ENCODE data around the gene QSOX2.
"Not testable (repeated sequence)": the region's sequence is repeated elsewhere in the genome, so short reads cannot be mapped to it uniquely, and the experiment has no call there.

QSOX2 gene

GRCh38 chr9:136277746-136278145 lies 32.1 kb upstream of the QSOX2 start:
- no peaks in the 10 kb centered on the region for H3K9me3 Mint-ChIP-seq
- no peak overlapping the region for H3K4me3 Mint-ChIP-seq
- no peak overlapping the region for H3K27ac Mint-ChIP-seq
- H3K36me3 Mint-ChIP-seq (ENCODE audit: insufficient read depth): no peaks in the 10 kb centered on the region
- no peak for ATAC-seq (replicated peaks)
- H3K4me1 Mint-ChIP-seq (ENCODE audit: low read depth in 2 of 2): peaks cover 0 to 4% of the 10 kb centered on the region in 2 donors
- DNase-seq: no peak
- H3K27me3 Mint-ChIP-seq: peaks cover 10 to 41% of the 10 kb centered on the region in 2 donors

GRCh38 chr9:136276716-136277115 lies 31.1 kb upstream of the QSOX2 start:
- no peak overlapping the region for H3K4me3 Mint-ChIP-seq
- no peaks in the 10 kb centered on the region for H3K4me1 Mint-ChIP-seq (ENCODE audit: low read depth in 2 of 2)
- ATAC-seq (replicated peaks): no peak
- H3K27ac Mint-ChIP-seq: no peak overlapping the region
- no peaks in the 10 kb centered on the region for H3K9me3 Mint-ChIP-seq
- no peak for DNase-seq
- H3K36me3 Mint-ChIP-seq (ENCODE audit: insufficient read depth): no peaks in the 10 kb centered on the region
- peaks cover 10 to 33% of the 10 kb centered on the region in 2 donors for H3K27me3 Mint-ChIP-seq

GRCh38 chr9:136275655-136276429 lies 30.2 kb upstream of the QSOX2 start:
- no peak overlapping the region for H3K27ac Mint-ChIP-seq
- no peaks in the 10 kb centered on the region for H3K9me3 Mint-ChIP-seq
- H3K4me3 Mint-ChIP-seq: no peak overlapping the region
- ATAC-seq (replicated peaks) (no peak), DNase-seq (no peak)
- no peaks in the 10 kb centered on the region for H3K36me3 Mint-ChIP-seq (ENCODE audit: insufficient read depth)
- H3K27me3 Mint-ChIP-seq: peaks cover 10 to 28% of the 10 kb centered on the region in 2 donors
- no peaks in the 10 kb centered on the region for H3K4me1 Mint-ChIP-seq (ENCODE audit: low read depth in 2 of 2)

GRCh38 chr9:136274786-136275654 lies 29.4 kb upstream of the QSOX2 start:
- H3K4me1 Mint-ChIP-seq (ENCODE audit: low read depth in 2 of 2): no peaks in the 10 kb centered on the region
- no peak overlapping the region for H3K27ac Mint-ChIP-seq
- H3K27me3 Mint-ChIP-seq: peaks cover 10 to 22% of the 10 kb centered on the region in 2 donors
- no peaks in the 10 kb centered on the region for H3K36me3 Mint-ChIP-seq (ENCODE audit: insufficient read depth)
- DNase-seq: no peak
- no peak overlapping the region for H3K4me3 Mint-ChIP-seq
- no peak for ATAC-seq (replicated peaks)
- H3K9me3 Mint-ChIP-seq: no peaks in the 10 kb centered on the region

GRCh38 chr9:136273921-136274785 lies 28.5 kb upstream of the QSOX2 start:
- no peak for DNase-seq
- H3K4me1 Mint-ChIP-seq (ENCODE audit: low read depth in 2 of 2): no peaks in the 10 kb centered on the region

GRCh38 chr9:136273244-136273865 lies 27.7 kb upstream of the QSOX2 start:
- DNase-seq (no peak), ATAC-seq (replicated peaks) (no peak)
- Mint-ChIP-seq H3K36me3 (ENCODE audit: insufficient read depth) (no peaks in the 10 kb centered on the region), H3K4me1 (ENCODE audit: low read depth in 2 of 2) (no peaks in the 10 kb centered on the region), H3K27me3 (peaks cover 10 to 22% of the 10 kb centered on the region in 2 donors), H3K27ac (no peak overlapping the region), H3K4me3 (no peak overlapping the region), H3K9me3 (no peaks in the 10 kb centered on the region)

More at GRCh38 chr9:136273921-136274785, 28.5 kb upstream of the QSOX2 start:
- no peaks in the 10 kb centered on the region for H3K36me3 Mint-ChIP-seq (ENCODE audit: insufficient read depth)
- H3K4me3 Mint-ChIP-seq: no peak overlapping the region
- H3K27me3 Mint-ChIP-seq: peaks cover 10 to 22% of the 10 kb centered on the region in 2 donors
- H3K9me3 Mint-ChIP-seq: no peaks in the 10 kb centered on the region
- ATAC-seq (replicated peaks): no peak
- no peak overlapping the region for H3K27ac Mint-ChIP-seq

- peaks cover 5 to 6% of the 10 kb centered on the region in 2 donors for H3K27me3 Mint-ChIP-seq
- no peak overlapping the region for H3K27ac Mint-ChIP-seq
- no peaks in the 10 kb centered on the region for H3K9me3 Mint-ChIP-seq
- no peak for ATAC-seq (replicated peaks)
- peaks cover 9% of the 10 kb centered on the region for H3K36me3 Mint-ChIP-seq (ENCODE audit: insufficient read depth)
- H3K4me1 Mint-ChIP-seq (ENCODE audit: low read depth in 2 of 2): peaks cover 0 to 3% of the 10 kb centered on the region in 2 donors
- DNase-seq: no peak
- no peak overlapping the region for H3K4me3 Mint-ChIP-seq
Measured at GRCh38 chr9:136270173-136270705, 24.6 kb upstream of the QSOX2 start.

- Mint-ChIP-seq H3K4me3 (peak overlapping the region in 1 of 2 donors; percentile 79), H3K27me3 (no peaks in the 10 kb centered on the region), H3K27ac (no peak overlapping the region), H3K36me3 (ENCODE audit: insufficient read depth) (peaks cover 9% of the 10 kb centered on the region), H3K4me1 (ENCODE audit: low read depth in 2 of 2) (peaks cover 0 to 3% of the 10 kb centered on the region in 2 donors), H3K9me3 (no peaks in the 10 kb centered on the region)
- DNase-seq: no peak
- no peak for ATAC-seq (replicated peaks)
Measured at GRCh38 chr9:136268735-136269134, 23.1 kb upstream of the QSOX2 start.

- Mint-ChIP-seq H3K36me3 (ENCODE audit: insufficient read depth) (peaks cover 9% of the 10 kb centered on the region), H3K4me3 (peak overlapping the region; percentile 79), H3K27ac (no peak overlapping the region), H3K27me3 (no peaks in the 10 kb centered on the region), H3K9me3 (no peaks in the 10 kb centered on the region), H3K4me1 (ENCODE audit: low read depth in 2 of 2) (peaks cover 0 to 3% of the 10 kb centered on the region in 2 donors)
- no peak for ATAC-seq (replicated peaks)
- DNase-seq: no peak
Measured at GRCh38 chr9:136268318-136268717, 22.7 kb upstream of the QSOX2 start.

- ATAC-seq (replicated peaks) (peak; percentile 92), DNase-seq (peak; percentile 68 to 71 (median 69))
- peak overlapping the region; percentile 79 for H3K4me3 Mint-ChIP-seq
- peaks cover 0 to 3% of the 10 kb centered on the region in 2 donors for H3K4me1 Mint-ChIP-seq (ENCODE audit: low read depth in 2 of 2)
- H3K27ac Mint-ChIP-seq: peak overlapping the region; percentile 41 to 84
- H3K36me3 Mint-ChIP-seq (ENCODE audit: insufficient read depth): peaks cover 9% of the 10 kb centered on the region
- H3K27me3 Mint-ChIP-seq: no peaks in the 10 kb centered on the region
- no peaks in the 10 kb centered on the region for H3K9me3 Mint-ChIP-seq
Measured at GRCh38 chr9:136267261-136268111, 21.9 kb upstream of the QSOX2 start.

- not testable (repeated sequence) for DNase-seq; H3K36me3 Mint-ChIP-seq (ENCODE audit: insufficient read depth); H3K27me3 Mint-ChIP-seq; H3K4me1 Mint-ChIP-seq (ENCODE audit: low read depth in 2 of 2); ATAC-seq (replicated peaks); H3K9me3 Mint-ChIP-seq
- H3K27ac Mint-ChIP-seq: peak overlapping the region; percentile 41 to 84
- peak overlapping the region; percentile 79 for H3K4me3 Mint-ChIP-seq
Measured at GRCh38 chr9:136266641-136267040, 21.0 kb upstream of the QSOX2 start.
